Measurements from ENCODE around the gene PDZRN4.
"Not testable (repeated sequence)": the region's sequence is repeated elsewhere in the genome, so short reads cannot be mapped to it uniquely, and the experiment has no call there.

Gene PDZRN4

DNA sequence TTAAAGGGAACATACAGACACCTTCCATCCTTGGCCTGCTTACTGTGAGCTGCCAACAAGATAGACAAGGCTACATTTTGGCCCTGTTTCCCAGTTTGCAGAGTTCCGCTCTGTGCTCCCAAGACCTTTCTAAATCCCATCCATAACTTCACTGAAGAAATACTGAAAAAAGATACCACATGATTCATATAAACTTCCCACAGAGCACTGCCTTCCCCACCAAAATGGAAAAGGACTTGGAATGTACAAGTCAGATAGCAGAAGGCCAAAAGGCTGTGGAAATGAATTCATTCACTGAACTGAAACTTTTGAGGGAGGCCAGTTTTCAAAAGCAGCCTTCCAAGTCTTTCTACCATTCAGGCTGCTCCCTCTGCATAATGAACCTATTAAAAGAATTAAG lies 29.6 kb downstream of the PDZRN4 start:
- no peak for DNase-seq

DNA sequence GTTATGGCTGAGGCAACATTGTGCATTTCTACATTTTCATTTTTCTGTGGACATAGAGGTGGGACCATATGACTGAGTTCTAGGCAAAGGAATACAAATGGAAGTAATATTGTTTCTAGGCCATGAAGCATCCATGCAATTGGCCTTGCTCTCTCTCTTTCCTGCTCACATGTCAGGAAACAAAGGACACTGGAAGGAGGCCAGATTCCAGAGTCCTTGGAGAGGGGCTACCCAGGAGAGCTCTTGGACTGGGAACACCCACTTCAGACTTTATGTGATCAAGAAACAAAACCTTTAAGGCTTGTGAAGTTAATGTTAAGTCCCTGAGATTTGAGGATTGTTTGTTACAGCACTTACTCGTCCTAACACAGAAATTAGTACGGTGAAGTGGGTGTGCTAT lies 32.8 kb downstream of the PDZRN4 start:
- DNase-seq: no peak

DNA sequence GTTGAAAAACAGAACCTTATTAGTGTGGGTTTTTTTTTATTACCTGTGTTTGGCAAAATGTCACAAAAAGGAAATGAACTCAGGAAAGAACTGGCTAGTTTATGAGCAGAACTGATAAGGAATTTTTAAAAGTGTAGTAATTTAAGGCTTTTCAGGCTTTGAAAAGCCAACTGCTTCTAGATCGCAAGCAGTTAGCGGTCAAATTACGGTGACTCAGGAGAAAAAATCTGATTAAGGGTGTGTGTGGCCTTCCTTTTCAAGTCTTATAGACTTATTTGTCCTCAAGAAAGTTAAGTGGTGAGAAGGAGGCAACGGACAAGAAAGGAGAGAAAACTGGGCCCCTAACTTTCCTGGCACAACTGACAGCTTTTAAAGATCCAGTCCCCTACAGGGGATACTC lies 33.4 kb downstream of the PDZRN4 start:
- no peak for DNase-seq

DNA sequence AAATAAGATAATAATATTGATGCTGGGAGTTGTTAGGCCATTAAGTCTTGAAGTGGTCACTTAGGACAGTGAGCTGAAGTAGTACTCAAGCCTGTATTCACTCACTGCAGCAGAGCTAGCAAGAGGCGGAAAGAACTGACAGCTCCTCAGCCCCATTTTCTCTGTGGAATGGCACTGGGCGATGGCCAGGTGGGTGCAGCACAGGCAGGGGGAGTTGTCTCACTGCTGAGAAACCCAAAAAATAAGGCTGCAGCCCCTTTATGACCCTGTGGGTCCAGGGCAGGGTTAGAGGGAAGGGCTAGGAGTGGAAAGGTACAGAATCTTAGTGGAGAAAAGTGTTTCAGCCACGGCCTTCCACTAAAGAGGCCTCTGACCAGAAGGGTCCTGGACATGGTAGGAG lies 35.5 kb downstream of the PDZRN4 start:
- no peak for DNase-seq

DNA sequence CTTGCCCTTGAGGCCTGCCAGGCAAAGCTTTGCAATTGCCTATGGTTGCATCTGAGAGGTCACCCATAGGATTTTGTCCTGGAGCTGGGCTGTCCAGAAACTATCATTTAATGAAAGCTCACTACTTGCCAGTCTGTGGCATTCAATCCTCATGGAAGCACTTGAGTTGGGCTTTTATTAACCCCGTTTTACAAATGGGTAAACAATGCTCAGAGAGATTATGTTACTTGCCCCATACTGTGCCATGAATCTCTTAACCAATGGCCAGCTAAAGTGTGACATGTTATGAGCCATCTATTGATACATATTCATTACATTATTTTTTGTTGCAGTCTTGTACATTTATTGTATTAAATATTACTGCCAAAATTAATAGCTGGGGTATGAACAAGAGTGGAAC lies 35.9 kb downstream of the PDZRN4 start:
- DNase-seq: no peak

DNA sequence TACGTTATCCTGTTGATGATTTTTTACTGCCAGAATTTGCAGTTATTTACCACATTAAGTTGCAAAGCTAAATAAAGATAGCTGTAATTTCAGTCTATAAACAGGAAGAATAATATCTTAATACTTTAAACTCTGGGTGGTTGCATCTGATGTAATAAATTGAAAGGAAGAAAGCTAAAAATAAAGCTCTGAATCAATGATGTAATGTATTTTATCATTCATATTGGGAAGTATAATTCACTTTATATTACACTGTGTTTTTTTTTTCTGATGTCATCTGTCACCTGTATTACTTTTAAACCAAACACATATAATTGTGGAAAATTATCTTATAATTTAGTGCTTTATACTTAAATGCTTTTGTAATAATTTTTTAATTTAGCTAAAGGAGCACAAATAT lies 37.1 kb downstream of the PDZRN4 start:
- no peak for DNase-seq

DNA sequence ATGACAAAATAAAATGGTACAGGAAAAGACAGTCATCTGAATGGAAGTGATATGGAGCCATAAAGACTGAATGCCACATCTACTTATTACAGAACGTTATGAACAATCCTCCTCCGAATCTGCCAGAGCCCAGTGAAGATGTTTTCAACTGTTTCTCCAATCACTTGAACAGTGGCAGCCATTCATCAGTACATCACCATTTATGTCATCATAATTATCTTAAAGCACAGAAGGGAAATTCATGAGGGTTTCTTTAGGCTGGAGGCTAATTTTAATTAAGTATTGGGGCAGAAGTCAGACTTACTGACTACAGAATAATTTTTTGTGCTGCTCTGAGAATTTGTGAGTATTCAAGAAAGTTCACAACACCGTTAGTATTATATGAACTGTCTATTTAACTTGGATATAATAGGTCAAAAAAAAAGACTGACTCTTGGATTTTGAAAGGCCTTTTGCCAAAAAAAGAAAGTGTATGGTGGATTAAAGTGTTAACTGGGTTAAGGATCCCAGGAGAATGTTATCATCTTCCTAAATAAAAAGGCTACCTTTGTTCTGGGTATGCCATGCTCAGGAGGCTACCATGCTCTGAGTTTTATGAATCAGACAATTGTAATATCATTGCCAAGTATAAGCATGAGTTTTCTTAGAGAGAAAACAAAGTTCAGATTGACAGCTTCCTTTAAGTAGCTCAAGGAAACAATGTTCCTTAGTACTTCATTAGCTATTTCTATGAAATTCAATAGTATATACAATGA lies 40.1 kb downstream of the PDZRN4 start:
- DNase-seq: no peak

DNA sequence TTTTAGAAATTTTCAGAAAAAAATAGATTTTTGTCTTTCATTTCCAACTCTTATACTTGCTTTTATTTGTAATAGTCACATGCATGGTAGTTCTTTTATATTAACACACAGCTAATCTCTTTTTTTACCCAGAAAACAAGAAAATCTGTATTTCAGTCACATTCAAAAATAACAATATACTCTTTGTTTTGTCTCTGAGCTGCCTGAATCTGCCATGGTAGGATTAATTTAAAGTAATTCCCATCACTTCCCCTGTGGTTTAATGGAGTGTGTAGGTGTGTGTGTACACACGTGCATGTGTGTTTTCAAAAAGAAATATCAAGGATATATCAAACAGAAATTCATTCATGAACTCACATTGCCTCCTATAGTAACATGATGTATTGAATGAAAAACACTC lies 42.6 kb downstream of the PDZRN4 start:
- no peak for DNase-seq

DNA sequence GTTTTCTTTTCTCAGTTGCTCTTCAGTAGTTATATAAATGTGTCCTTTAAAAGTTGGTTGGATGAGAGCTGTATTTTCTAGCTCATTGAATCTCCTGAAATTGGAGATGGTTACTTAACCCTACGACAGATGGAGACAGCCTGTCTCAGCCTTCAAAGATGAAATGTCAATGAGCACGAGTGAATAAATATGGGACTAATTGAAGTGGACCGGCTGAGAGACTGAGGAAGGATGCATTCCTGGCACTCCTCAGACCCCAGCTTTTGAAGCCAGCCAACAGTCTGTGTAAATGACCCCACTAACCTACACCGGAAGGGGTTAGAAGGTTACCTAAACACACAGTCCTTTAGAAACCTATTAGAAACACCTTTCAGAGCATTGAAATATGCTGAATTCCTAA lies 46.6 kb downstream of the PDZRN4 start:
- no peak for DNase-seq

DNA sequence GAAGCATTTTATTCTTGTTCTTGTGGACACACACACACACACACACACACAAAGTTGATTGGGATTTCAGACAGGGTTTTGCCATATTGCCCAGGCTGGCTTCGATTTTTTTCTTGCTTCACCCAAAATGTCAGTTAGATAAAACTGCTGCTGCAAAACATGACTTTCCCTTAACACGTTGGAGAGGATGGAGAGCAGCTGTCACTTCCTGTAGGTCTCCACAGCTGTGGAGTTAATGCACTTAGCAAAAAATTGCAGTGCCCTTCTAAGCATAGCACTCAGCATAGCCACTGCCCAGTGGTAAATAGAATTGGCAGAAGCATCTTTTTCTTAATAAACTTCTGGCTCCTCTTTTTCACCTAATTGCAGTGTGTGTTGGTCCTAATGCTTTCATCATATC lies 54.5 kb downstream of the PDZRN4 start:
- no peak for DNase-seq

DNA sequence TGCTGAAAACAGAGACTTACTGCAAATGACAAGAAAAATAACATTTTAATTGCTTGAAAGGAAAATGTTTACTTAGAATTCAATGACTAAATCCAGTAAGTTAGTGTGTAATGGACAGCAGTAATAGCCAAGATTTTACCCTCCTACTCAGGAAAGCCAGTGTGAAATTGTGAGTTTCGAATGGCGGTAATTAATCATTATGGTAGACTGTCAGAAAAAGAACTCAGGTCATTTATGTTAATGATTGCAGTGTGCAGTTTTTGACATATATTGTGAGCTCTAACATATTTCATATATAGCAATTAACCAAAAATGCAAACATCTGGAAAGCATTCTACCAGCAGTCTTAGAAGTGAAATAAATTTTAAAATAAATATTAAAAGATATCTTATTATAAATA lies 60.3 kb downstream of the PDZRN4 start:
- DNase-seq: no peak

DNA sequence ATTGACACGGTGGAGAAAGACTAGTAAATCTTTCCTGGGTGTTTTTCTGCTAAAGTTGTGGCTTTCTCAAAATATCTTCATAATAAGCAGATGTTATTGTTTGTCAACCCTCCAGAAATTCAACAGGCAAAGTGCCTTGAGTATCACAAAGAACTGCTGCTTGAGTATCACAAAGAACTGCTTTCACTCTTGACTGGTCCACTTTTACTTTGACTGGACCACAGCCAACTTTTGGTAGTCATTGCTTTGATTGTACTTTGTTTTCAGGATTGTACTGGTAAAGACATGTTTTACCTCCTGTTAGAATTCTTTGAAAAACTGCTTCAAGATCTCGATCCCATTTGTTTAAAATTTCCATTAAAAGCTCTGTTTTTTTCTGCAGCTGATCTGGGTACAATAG lies 62.6 kb downstream of the PDZRN4 start:
- no peak for DNase-seq

DNA sequence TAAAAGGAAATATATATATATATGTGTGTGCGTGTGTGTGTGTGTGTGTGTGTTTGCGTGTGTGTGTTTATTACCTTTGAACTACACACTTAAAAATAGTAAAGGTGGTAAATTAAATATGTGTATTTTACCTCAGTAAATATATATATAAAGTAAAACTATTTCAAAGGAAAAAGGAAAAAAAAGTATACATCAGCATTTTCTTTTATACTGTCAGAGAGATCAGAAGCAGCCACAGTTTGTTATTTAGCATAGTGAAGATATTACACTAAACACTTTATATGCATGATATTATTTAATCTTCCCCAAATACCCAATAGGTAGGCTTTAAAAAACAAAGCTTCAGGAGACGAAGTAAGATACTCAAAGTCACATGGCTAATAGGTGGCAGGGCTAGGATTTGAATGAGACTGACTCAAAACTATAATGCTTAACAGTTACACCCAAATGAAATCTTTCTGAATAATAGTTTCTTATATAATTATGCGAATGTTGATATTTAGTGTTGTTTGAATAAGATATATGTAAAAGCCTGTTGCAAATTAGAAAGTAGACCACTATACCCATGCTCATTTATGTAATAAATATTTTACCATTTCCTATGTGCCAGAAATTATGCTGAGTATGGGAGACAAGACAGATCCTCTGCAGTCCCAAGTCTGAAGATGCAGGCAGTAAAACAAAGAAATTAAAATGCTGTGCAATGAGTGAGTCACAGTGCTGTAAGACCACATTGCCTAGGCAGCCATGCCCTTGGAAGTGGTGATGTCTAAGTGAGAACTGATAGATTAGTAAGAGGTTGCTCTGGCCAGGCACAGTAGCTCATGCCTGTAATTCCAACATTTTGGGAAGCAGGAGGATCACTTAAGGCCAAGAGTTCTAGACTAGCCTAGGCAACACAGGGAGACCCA lies 66.1 kb downstream of the PDZRN4 start:
- no peak for DNase-seq

DNA sequence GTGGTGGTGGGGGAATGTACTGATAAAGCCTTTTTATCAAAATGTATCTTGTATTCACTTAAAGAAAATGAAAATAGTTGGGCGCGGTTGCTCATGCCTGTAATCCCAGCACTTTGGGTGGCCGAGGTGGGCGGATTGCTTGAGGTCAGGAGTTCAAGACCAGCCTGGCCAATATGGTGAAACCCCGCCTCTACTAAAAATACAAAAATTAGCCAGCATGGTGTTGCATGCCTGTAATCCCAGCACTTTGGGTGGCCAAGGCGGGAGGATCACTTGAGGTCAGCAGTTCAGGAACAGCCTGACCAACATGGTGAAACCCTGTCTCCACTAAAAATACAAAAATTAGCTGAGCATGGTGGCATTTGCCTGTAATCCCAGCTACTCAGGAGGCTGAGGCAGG lies 75.1 kb downstream of the PDZRN4 start:
- DNase-seq: not testable (repeated sequence)

DNA sequence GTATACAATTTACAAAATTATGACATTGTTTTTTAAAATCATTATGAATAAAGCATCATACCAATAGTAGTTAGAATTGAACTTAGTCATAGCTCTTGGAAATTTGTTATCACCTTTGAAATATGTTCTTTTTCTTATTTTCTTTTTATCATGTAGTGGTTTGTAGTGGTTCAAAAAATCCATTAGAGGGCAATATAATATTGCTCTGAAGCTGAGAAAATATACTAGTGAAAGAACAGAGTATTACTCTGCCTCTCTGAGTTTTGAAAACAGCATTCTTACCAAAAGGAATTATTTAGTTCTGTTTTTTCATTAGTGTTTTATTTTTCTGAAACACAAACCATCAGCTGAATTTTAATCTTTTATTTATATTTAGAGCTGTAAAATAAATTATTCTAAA lies 76.2 kb downstream of the PDZRN4 start:
- peak in 1 of 2 donors; percentile 51 for DNase-seq

DNA sequence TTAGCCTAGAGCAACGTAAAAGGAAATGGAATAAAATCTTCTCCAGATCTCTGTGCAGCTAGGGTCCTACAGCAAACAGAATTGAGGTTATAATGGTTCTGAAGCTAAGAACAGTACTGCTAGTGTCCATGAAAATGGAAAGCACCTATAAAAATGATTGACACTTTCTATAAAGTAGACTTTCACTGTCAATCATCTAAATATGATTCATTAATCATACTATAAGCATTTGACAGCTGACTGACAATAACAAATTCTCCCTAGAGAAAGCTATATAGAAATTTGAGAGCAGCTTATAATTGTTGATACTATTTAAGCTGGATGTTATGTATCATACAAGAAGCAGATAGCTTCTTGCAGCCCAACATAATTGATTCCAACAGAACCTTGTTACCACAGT lies 80.9 kb downstream of the PDZRN4 start:
- no peak for DNase-seq

DNA sequence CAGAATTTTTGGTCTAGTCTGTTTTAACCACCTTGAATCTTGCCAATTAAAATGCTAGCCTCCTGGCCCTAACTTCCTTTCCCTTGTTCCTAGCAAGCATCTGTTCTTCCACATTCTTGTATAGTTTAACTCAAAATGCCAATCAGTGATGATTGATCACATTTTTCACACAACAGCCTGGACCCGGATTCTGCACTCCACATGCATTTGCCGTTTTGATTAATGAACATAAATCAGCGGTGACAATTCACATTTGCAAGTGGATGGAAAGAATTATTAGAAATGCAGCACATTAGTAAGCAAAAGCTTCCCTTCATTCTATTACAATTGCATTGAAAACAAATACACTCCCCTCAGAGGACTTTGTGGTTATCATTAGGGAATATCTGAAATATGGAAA lies 83.4 kb downstream of the PDZRN4 start:
- DNase-seq: no peak

DNA sequence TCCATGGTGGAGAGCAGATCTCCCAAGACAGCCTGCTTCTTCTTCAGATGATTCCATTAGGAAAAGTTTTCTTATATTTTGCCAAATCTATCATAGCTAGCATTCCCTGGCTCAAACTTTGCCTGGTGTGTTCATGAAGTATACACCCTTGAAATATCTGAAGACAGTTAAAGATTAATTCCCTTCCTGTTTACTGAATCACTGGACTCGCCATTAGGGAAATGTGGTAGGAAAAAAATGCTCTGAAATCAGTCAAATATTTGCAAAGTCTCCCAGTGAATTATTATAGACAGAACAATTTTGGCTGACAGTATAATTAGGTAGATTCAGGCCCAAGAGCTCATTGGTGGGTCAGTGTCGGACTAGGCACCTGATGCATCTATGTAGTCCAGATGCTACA lies 86.5 kb downstream of the PDZRN4 start:
- DNase-seq: no peak

DNA sequence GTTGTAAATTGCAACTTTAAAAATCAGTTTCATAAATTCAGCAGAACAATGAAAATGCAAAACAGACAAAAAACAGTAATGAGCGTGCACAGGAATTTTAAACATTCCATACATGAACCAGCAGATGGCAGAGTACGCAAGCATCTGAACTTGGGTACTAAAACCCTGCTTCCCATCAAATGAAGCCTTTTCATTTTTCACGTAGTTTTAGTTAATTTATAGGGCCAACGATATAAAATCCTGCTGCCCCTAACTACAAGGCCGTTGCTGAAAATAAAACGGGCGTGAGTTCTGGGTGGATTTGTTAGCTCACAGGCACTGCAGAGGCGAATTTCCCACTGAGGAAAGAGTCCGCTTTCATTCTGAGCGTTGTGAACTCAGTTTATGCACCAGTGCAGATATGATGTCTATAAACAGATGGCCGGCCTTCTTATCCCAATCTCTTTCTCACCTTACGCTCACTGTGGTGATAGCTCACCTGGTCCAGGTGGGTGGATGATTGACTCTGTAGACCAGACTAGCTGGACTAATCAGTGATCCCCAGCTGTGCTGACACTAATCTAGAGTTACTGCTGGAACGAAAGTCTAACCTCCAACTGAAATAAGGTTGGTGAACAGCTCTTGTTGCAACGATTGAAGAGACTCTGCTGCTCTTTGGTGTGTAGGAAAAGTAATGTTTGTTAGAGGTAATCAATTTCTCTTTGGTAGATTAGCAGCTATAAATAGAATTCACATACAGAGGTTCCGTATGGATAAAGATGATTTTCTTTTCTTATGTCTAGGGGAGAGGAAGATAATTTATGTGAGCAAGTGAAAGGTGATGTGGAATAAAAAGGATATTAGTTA lies 89.2 kb downstream of the PDZRN4 start:
- peak; percentile 6 to 67 for DNase-seq

DNA sequence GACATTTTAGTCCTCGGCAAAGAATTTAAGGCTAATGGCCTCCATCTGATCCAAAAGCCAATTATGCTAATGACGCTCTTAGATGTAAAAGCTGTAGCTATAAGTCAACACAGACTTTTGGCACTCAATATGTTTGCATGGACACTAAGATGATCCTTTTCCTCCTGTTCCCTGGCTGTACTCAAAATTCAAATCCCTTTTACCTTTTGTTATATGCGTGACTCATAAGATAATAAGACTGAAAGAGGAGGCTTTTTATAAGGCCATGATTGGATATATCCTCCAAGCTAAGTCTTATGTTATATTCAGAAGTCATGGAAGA lies 89.8 kb downstream of the PDZRN4 start:
- no peak for DNase-seq

DNA sequence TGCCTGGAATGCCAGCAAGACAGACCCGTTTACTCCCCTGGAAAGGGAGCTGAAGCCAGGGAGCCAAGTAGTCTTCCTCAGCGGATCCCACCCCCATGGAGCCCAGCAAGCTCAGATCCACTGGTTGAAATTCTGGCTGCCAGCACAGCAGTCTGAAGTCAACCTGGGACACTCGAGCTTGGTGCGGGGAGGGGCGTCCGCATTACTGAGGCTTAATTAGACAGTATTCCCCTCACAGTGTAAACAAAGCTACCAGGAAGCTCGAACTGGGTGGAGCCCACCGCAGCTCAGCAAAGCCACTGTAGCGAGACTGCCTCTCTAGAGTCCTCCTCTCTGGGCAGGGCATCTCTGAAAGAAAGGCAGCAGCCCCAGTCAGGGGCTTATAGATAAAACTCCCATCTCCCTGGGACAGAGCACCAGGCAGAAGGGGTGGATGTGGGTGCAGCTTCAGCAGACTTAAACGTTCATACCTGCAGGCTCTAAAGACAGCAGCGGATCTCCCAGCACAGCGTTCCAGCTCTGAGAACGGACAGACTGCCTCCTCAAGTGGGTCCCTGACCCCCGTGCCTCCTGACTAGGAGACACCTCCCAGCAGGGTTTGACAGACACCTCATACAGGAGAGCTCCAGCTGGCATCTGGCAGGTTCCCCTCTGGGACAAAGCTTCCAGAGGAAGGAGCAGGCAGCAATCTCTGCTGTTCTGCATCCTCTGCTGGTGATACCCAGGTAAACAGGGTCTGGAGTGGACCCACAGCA lies 92.4 kb downstream of the PDZRN4 start:
- DNase-seq: not testable (repeated sequence)

DNA sequence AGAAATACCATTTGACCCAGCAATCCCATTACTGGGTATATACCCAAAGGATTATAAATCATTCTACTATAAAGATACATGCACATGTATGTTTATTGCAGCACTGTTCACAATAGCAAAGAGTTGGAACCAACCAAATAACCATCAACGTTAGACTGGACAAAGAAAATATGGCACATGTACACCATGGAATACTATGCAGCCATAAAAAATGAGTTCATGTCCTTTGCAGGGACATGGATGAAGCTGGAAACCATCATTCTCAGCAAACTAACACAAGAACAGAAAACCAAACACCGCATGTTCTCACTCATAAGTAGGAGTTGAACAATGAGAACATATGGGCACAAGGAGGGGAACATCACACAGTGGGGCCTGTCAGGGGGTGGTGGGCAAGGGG lies 97.3 kb downstream of the PDZRN4 start:
- DNase-seq: not testable (repeated sequence)

DNA sequence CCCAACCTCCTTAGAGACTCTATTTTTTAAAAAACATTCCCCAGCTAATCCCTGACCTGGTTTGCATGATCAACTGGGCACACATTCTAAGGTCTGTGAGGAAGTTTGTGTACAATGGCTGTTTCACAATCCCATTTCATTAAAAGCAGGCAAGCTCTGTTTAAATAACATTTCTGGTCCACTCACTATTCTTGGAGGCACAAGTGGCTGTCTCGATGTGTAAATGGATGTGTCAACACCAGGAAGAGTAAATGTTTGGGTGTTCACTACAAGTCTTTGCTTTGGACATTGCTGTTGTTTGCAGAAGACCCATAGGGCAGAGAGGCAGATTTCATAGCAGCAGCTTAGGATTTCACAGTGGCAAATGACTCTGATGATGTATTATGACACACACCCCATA lies 98.3 kb downstream of the PDZRN4 start:
- DNase-seq: no peak
